GM23248 (cell line): Measurements from ENCODE around the gene CROCC2.

Experiments
- EZH2 ChIP-seq: fragments of 200-600 bp; sonication (generic); IDR thresholded peaks from 2 replicates; pipeline ENCODE4 v1.6.1; 2018; ENCODE audit warnings: antibody characterized with exemption, mild to moderate bottlenecking; ENCODE audit not compliant: insufficient read depth, poor library complexity, severe bottlenecking
- EZH2phosphoT487 ChIP-seq: fragments of 200-600 bp; sonication (generic); IDR thresholded peaks from 2 replicates; pipeline ENCODE4 v1.6.1; 2018; ENCODE audit warnings: antibody characterized with exemption, moderate library complexity, mild to moderate bottlenecking, low read depth; ENCODE audit not compliant: insufficient read depth

- TF ChIP-seq EZH2phosphoT487 (no peak), EZH2 (no peak)
These were observed 41.5 kb downstream of the CROCC2 start for GRCh38 chr2:240947607-240948006.
